Measurements from ENCODE around the gene ARHGAP35. TPM values are rescaled to one million over a fixed set of nuclear protein-coding genes. Genes with fewer than 3 reads are reported as not detected.

ARHGAP35 gene
- total and polyA plus RNA-seq, 2 experiments from 2014 or later: 13.6 to 57.7 TPM

DNA sequence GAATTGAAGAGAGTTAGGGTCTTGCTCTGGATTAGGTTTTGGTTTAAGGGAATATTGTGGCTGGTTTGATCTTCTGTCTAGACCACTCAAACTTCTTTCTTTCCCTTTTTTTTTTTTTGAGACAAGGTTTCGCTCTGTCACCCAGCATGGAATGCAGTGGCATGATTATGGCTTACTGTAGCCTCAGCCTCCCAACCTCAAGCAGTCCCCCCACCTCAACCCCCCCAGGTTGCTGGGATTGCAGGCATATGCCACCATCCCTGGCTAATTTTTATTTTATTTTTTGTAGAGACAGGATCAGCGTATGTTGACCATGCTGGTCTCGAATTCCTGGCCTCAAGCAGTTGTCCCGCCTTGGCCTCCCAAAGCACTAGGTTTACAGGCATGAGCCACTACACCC, 21.2 kb downstream of the ARHGAP35 start:
- Histone ChIP-seq H2AFZ (no peak overlapping the region), H3K4me2 (no peak overlapping the region), H3K27me3 (ENCODE audit: insufficient read depth) (no peaks in the 10 kb centered on the region), H3F3A (replicated peaks; ENCODE audit: low read depth) (no peaks in the 10 kb centered on the region), H3K4me1 (ENCODE audit: insufficient read depth) (no peaks in the 10 kb centered on the region), H3K36me3 (ENCODE audit: insufficient read depth) (no peaks in the 10 kb centered on the region), H3K9me2 (ENCODE audit: insufficient read depth) (no peaks in the 10 kb centered on the region), H3K27ac (ENCODE audit: low read depth) (no peak overlapping the region), H4K20me1 (replicated peaks; ENCODE audit: insufficient read depth) (peaks cover 22% of the 10 kb centered on the region), H3K4me3 (no peak overlapping the region), H3K79me2 (replicated peaks; ENCODE audit: insufficient read depth) (peaks cover 91% of the 10 kb centered on the region)
- Mint-ChIP-seq H3K27ac (peak overlapping the region; percentile 88), H3K4me3 (no peak overlapping the region), H3K27me3 (ENCODE audit: insufficient read depth, low read depth, poor library complexity) (peaks cover 8% of the 10 kb centered on the region), H3K4me1 (peaks cover 6% of the 10 kb centered on the region), H3K9me3 (no peaks in the 10 kb centered on the region), H3K36me3 (ENCODE audit: low read depth) (no peaks in the 10 kb centered on the region)
- TF ChIP-seq EZH2phosphoT487 (IDR thresholded peaks at IDR 0.05; ENCODE audit: unreplicated experiment): no peak
- no peak for TF ChIP-seq STAT1 (IDR thresholded peaks at IDR 0.05; ENCODE audit: unreplicated experiment)
- TF ChIP-seq JUNB (IDR thresholded peaks at IDR 0.05; ENCODE audit: unreplicated experiment): no peak
- TF ChIP-seq, protein P1, sequence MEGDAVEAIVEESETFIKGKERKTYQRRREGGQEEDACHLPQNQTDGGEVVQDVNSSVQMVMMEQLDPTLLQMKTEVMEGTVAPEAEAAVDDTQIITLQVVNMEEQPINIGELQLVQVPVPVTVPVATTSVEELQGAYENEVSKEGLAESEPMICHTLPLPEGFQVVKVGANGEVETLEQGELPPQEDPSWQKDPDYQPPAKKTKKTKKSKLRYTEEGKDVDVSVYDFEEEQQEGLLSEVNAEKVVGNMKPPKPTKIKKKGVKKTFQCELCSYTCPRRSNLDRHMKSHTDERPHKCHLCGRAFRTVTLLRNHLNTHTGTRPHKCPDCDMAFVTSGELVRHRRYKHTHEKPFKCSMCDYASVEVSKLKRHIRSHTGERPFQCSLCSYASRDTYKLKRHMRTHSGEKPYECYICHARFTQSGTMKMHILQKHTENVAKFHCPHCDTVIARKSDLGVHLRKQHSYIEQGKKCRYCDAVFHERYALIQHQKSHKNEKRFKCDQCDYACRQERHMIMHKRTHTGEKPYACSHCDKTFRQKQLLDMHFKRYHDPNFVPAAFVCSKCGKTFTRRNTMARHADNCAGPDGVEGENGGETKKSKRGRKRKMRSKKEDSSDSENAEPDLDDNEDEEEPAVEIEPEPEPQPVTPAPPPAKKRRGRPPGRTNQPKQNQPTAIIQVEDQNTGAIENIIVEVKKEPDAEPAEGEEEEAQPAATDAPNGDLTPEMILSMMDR (conservative IDR thresholded peaks at IDR 0.05; ENCODE audit: low read depth in 2 of 2): no peak
- TF ChIP-seq, protein P2, sequence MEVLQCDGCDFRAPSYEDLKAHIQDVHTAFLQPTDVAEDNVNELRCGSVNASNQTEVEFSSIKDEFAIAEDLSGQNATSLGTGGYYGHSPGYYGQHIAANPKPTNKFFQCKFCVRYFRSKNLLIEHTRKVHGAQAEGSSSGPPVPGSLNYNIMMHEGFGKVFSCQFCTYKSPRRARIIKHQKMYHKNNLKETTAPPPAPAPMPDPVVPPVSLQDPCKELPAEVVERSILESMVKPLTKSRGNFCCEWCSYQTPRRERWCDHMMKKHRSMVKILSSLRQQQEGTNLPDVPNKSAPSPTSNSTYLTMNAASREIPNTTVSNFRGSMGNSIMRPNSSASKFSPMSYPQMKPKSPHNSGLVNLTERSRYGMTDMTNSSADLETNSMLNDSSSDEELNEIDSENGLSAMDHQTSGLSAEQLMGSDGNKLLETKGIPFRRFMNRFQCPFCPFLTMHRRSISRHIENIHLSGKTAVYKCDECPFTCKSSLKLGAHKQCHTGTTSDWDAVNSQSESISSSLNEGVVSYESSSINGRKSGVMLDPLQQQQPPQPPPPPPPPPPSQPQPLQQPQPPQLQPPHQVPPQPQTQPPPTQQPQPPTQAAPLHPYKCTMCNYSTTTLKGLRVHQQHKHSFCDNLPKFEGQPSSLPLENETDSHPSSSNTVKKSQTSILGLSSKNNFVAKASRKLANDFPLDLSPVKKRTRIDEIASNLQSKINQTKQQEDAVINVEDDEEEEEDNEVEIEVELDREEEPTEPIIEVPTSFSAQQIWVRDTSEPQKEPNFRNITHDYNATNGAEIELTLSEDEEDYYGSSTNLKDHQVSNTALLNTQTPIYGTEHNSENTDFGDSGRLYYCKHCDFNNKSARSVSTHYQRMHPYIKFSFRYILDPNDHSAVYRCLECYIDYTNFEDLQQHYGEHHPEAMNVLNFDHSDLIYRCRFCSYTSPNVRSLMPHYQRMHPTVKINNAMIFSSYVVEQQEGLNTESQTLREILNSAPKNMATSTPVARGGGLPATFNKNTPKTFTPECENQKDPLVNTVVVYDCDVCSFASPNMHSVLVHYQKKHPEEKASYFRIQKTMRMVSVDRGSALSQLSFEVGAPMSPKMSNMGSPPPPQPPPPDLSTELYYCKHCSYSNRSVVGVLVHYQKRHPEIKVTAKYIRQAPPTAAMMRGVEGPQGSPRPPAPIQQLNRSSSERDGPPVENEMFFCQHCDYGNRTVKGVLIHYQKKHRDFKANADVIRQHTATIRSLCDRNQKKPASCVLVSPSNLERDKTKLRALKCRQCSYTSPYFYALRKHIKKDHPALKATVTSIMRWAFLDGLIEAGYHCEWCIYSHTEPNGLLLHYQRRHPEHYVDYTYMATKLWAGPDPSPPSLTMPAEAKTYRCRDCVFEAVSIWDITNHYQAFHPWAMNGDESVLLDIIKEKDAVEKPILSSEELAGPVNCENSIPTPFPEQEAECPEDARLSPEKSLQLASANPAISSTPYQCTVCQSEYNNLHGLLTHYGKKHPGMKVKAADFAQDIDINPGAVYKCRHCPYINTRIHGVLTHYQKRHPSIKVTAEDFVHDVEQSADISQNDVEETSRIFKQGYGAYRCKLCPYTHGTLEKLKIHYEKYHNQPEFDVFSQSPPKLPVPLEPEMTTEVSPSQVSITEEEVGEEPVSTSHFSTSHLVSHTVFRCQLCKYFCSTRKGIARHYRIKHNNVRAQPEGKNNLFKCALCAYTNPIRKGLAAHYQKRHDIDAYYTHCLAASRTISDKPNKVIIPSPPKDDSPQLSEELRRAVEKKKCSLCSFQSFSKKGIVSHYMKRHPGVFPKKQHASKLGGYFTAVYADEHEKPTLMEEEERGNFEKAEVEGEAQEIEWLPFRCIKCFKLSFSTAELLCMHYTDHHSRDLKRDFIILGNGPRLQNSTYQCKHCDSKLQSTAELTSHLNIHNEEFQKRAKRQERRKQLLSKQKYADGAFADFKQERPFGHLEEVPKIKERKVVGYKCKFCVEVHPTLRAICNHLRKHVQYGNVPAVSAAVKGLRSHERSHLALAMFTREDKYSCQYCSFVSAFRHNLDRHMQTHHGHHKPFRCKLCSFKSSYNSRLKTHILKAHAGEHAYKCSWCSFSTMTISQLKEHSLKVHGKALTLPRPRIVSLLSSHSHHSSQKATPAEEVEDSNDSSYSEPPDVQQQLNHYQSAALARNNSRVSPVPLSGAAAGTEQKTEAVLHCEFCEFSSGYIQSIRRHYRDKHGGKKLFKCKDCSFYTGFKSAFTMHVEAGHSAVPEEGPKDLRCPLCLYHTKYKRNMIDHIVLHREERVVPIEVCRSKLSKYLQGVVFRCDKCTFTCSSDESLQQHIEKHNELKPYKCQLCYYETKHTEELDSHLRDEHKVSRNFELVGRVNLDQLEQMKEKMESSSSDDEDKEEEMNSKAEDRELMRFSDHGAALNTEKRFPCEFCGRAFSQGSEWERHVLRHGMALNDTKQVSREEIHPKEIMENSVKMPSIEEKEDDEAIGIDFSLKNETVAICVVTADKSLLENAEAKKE (CRISPR knock-in tag; IDR thresholded peaks at IDR 0.05): no peak
- no peak for TF ChIP-seq NANOG (IDR thresholded peaks at IDR 0.05; ENCODE audit: borderline replicate concordance)
- TF ChIP-seq ZNF114 (CRISPR knock-in tag; IDR thresholded peaks at IDR 0.05): no peak
- TF ChIP-seq, protein P3, sequence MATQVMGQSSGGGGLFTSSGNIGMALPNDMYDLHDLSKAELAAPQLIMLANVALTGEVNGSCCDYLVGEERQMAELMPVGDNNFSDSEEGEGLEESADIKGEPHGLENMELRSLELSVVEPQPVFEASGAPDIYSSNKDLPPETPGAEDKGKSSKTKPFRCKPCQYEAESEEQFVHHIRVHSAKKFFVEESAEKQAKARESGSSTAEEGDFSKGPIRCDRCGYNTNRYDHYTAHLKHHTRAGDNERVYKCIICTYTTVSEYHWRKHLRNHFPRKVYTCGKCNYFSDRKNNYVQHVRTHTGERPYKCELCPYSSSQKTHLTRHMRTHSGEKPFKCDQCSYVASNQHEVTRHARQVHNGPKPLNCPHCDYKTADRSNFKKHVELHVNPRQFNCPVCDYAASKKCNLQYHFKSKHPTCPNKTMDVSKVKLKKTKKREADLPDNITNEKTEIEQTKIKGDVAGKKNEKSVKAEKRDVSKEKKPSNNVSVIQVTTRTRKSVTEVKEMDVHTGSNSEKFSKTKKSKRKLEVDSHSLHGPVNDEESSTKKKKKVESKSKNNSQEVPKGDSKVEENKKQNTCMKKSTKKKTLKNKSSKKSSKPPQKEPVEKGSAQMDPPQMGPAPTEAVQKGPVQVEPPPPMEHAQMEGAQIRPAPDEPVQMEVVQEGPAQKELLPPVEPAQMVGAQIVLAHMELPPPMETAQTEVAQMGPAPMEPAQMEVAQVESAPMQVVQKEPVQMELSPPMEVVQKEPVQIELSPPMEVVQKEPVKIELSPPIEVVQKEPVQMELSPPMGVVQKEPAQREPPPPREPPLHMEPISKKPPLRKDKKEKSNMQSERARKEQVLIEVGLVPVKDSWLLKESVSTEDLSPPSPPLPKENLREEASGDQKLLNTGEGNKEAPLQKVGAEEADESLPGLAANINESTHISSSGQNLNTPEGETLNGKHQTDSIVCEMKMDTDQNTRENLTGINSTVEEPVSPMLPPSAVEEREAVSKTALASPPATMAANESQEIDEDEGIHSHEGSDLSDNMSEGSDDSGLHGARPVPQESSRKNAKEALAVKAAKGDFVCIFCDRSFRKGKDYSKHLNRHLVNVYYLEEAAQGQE (IDR thresholded peaks at IDR 0.05; ENCODE audit: unreplicated experiment): no peak
- TF ChIP-seq, protein P4, sequence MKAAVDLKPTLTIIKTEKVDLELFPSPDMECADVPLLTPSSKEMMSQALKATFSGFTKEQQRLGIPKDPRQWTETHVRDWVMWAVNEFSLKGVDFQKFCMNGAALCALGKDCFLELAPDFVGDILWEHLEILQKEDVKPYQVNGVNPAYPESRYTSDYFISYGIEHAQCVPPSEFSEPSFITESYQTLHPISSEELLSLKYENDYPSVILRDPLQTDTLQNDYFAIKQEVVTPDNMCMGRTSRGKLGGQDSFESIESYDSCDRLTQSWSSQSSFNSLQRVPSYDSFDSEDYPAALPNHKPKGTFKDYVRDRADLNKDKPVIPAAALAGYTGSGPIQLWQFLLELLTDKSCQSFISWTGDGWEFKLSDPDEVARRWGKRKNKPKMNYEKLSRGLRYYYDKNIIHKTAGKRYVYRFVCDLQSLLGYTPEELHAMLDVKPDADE (IDR thresholded peaks at IDR 0.05): no peak
- TF ChIP-seq CREB1 (CRISPR knock-in tag; IDR thresholded peaks at IDR 0.05; ENCODE audit: low read depth): no peak
- no peak for TF ChIP-seq POLR2AphosphoS5 (IDR thresholded peaks at IDR 0.05; ENCODE audit: low read depth)
- TF ChIP-seq ZNF331 (CRISPR knock-in tag; IDR thresholded peaks at IDR 0.05; ENCODE audit: low read depth): no peak
- TF ChIP-seq EZH2 (IDR thresholded peaks at IDR 0.05; ENCODE audit: low read depth, unreplicated experiment): no peak
- no peak for ATAC-seq
- DNase-seq (ENCODE audit: low spot score): no peak
